K562 (cell line): ENCODE results near the gene SLC15A3. TPM values are rescaled to one million over a fixed set of nuclear protein-coding genes. Genes with fewer than 3 reads are reported as not detected.

Experiments used
- ARHGAP35 ChIP-seq: fragments of 450-650 bp; IDR thresholded peaks from 2 replicates; pipeline ENCODE4 v1.6.1; 2018; ENCODE audit not compliant: partially characterized antibody
- HDGF ChIP-seq: fragments of 450-650 bp; IDR thresholded peaks from 2 replicates; pipeline ENCODE4 v1.6.1; 2016
- MCM7 ChIP-seq, 2 experiments: fragments of 450-650 bp; IDR thresholded peaks; 2 replicates each; pipeline ENCODE4 v1.6.1; 2016 to 2018
- NELFE ChIP-seq: IDR thresholded peaks from 2 replicates; pipeline ENCODE4 v1.6.1; 2011; ENCODE audit warnings: mild to moderate bottlenecking; ENCODE audit not compliant: insufficient read depth, insufficient read length
- POLR2G ChIP-seq: fragments of 200-400 bp; formaldehyde crosslinking; IDR thresholded peaks from 2 replicates; pipeline ENCODE4 v1.6.1; 2017; ENCODE audit warnings: low read depth, mild to moderate bottlenecking, antibody characterized with exemption, low read length, moderate library complexity
- RFX7 ChIP-seq: fragments of 250-450 bp; sonication (Bioruptor Pico); IDR thresholded peaks from 2 replicates; pipeline ENCODE4 v1.5.1; 2021; ENCODE audit warnings: mild to moderate bottlenecking
- SIN3A ChIP-seq, 2 experiments: fragments of 150-350 bp in 1 of 2; IDR thresholded peaks; 2 replicates each; pipeline ENCODE4 v1.6.1; 2011 to 2016; ENCODE audit warnings: borderline replicate concordance in 2 of 2, low read depth in 2 of 2, low read length in 2 of 2, mild to moderate bottlenecking in 2 of 2, moderate library complexity in 2 of 2; ENCODE audit not compliant: control insufficient read depth in 1 of 2
- SIN3B ChIP-seq: fragments of 450-650 bp; IDR thresholded peaks from 2 replicates; pipeline ENCODE4 v1.6.1; 2017; ENCODE audit warnings: low read depth, mild to moderate bottlenecking, moderate library complexity
- SUPT5H ChIP-seq: fragments of 450-650 bp; IDR thresholded peaks from 2 replicates; pipeline ENCODE4 v1.6.1; 2016
- ZNF224 ChIP-seq: sonication (generic); formaldehyde crosslinking; IDR thresholded peaks from 2 replicates; pipeline ENCODE4 v1.8.0; 2022; ENCODE audit warnings: mild to moderate bottlenecking, missing genetic modification reagents
- ZNF561 ChIP-seq: fragments of 450-650 bp; formaldehyde crosslinking; conservative IDR thresholded peaks from 2 replicates; pipeline ENCODE4 v1.4.0; 2020; ENCODE audit warnings: mild to moderate bottlenecking, moderate library complexity
- polyA plus RNA-seq, 8 experiments: library from polyadenylated mRNA; depleted of rRNA in 4 of 8; stranded (reverse) in 5 of 8; unstranded in 3 of 8; fragments of >200 nt; fragmentation: Nextera tagmentation in 2 of 8; fragmentation: Illumina TruSeq in 1 of 8; extraction: Ambion mirVana in 2 of 8; extraction: Trizol in 1 of 8; gene quantifications; 2 replicates each; pipeline versions ENCODE4 v1.2.1 to v1.2.3, GENCODE V29; 2011 to 2014; ENCODE audit warnings: inconsistent platforms in 1 of 8, missing spikeins in 1 of 8
- total RNA-seq, 7 experiments: library from RNA; depleted of rRNA in 6 of 7; stranded (reverse); fragments of >200 nt in 6 of 7; fragmentation: Illumina TruSeq in 2 of 7; extraction: Trizol in 2 of 7; gene quantifications; 2 replicates each; pipeline versions ENCODE4 v1.2.1 to v1.2.3, GENCODE V29; 2011 to 2021; ENCODE audit warnings: low replicate concordance in 1 of 7
- TF ChIP-seq, protein P1 (sequence below): fragments of 450-650 bp; IDR thresholded peaks from 2 replicates; pipeline ENCODE4 v1.6.1; 2017; ENCODE audit warnings: antibody characterized with exemption, mild to moderate bottlenecking
- TF ChIP-seq, protein P2 (sequence below): fragments of 250-450 bp; sonication (Bioruptor Pico); IDR thresholded peaks from 2 replicates; pipeline ENCODE4 v1.4.0; 2020; ENCODE audit warnings: mild to moderate bottlenecking, moderate library complexity, borderline replicate concordance
- TF ChIP-seq, protein P3 (sequence below): IDR thresholded peaks from 2 replicates; pipeline ENCODE4 v1.6.1; 2014; ENCODE audit warnings: antibody characterized with exemption
- TF ChIP-seq, protein P4 (sequence below): fragments of 250-450 bp; sonication (Bioruptor Pico); IDR thresholded peaks from 2 replicates; pipeline ENCODE4 v1.4.0; 2020; ENCODE audit warnings: mild to moderate bottlenecking
- TF ChIP-seq, protein P5 (sequence below): fragments of 250-450 bp; sonication (Bioruptor Pico); IDR thresholded peaks from 2 replicates; pipeline ENCODE4 v1.5.0; 2021; ENCODE audit warnings: mild to moderate bottlenecking, borderline replicate concordance

SLC15A3 gene
- total and polyA plus RNA-seq, 9 of the 15 experiments (the other 6 are each of a cell fraction or from before 2014, with no cell fraction given) = 0.07 to 0.27 TPM; not detected in 7

DNA sequence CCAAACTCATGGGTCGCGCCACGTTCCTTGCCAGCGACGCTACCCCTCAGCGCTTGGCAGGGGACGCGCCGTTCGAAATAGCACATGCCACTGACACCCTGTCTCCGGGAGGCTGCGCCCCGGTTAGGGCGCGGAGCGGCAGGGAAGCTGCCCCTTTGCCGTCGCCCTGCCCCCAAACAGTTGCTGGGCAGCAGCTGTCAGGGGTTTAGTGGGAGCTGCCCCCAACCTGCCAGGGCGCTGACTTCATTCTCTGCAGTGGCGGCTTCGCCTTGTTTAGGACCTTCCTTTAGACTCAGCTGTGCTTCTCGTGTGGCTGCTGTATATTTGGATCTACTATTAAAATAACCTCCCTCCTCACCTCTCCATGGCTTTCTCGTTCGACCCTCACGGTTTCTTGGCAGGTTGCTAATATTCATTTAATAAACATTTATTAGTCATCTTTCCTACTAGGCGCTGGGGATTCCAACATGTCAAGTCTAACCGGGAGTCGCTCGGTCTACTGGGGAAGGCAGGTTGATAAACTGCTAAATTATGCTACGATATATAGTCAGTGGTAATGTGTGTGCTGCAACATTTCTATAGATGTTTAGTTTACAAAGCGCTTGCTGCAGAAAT is 37.2 kb downstream of the SLC15A3 start (continued):
- TF ChIP-seq, protein P1, sequence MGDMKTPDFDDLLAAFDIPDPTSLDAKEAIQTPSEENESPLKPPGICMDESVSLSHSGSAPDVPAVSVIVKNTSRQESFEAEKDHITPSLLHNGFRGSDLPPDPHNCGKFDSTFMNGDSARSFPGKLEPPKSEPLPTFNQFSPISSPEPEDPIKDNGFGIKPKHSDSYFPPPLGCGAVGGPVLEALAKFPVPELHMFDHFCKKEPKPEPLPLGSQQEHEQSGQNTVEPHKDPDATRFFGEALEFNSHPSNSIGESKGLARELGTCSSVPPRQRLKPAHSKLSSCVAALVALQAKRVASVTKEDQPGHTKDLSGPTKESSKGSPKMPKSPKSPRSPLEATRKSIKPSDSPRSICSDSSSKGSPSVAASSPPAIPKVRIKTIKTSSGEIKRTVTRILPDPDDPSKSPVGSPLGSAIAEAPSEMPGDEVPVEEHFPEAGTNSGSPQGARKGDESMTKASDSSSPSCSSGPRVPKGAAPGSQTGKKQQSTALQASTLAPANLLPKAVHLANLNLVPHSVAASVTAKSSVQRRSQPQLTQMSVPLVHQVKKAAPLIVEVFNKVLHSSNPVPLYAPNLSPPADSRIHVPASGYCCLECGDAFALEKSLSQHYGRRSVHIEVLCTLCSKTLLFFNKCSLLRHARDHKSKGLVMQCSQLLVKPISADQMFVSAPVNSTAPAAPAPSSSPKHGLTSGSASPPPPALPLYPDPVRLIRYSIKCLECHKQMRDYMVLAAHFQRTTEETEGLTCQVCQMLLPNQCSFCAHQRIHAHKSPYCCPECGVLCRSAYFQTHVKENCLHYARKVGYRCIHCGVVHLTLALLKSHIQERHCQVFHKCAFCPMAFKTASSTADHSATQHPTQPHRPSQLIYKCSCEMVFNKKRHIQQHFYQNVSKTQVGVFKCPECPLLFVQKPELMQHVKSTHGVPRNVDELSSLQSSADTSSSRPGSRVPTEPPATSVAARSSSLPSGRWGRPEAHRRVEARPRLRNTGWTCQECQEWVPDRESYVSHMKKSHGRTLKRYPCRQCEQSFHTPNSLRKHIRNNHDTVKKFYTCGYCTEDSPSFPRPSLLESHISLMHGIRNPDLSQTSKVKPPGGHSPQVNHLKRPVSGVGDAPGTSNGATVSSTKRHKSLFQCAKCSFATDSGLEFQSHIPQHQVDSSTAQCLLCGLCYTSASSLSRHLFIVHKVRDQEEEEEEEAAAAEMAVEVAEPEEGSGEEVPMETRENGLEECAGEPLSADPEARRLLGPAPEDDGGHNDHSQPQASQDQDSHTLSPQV = 0 out of 2 replicates have a peak, but pooled peaks have one; percentile 3
- TF ChIP-seq ZNF561 (CRISPR knock-in tag) (no peak), MCM7 (IDR thresholded peaks at IDR 0.05) (no peak), HDGF (no peak), SIN3A (IDR thresholded peaks at IDR 0.05; ENCODE audit: borderline replicate concordance in 2 of 2, control insufficient read depth in 1 of 2, low read depth in 2 of 2, low read length in 2 of 2) (0 out of 4 replicates have a peak, but pooled peaks of 1 of the 2 experiments have one; percentile 13), SUPT5H (no peak), NELFE (no peak), RFX7 (CRISPR knock-in tag) (no peak), ZNF224 (no peak), ARHGAP35 (no peak), SIN3B (no peak), POLR2G (peak; percentile 20)
- TF ChIP-seq, protein P2, sequence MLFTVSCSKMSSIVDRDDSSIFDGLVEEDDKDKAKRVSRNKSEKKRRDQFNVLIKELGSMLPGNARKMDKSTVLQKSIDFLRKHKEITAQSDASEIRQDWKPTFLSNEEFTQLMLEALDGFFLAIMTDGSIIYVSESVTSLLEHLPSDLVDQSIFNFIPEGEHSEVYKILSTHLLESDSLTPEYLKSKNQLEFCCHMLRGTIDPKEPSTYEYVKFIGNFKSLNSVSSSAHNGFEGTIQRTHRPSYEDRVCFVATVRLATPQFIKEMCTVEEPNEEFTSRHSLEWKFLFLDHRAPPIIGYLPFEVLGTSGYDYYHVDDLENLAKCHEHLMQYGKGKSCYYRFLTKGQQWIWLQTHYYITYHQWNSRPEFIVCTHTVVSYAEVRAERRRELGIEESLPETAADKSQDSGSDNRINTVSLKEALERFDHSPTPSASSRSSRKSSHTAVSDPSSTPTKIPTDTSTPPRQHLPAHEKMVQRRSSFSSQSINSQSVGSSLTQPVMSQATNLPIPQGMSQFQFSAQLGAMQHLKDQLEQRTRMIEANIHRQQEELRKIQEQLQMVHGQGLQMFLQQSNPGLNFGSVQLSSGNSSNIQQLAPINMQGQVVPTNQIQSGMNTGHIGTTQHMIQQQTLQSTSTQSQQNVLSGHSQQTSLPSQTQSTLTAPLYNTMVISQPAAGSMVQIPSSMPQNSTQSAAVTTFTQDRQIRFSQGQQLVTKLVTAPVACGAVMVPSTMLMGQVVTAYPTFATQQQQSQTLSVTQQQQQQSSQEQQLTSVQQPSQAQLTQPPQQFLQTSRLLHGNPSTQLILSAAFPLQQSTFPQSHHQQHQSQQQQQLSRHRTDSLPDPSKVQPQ (CRISPR knock-in tag) = no peak
- TF ChIP-seq, protein P3, sequence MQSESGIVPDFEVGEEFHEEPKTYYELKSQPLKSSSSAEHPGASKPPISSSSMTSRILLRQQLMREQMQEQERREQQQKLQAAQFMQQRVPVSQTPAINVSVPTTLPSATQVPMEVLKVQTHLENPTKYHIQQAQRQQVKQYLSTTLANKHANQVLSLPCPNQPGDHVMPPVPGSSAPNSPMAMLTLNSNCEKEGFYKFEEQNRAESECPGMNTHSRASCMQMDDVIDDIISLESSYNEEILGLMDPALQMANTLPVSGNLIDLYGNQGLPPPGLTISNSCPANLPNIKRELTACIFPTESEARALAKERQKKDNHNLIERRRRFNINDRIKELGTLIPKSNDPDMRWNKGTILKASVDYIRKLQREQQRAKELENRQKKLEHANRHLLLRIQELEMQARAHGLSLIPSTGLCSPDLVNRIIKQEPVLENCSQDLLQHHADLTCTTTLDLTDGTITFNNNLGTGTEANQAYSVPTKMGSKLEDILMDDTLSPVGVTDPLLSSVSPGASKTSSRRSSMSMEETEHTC = no peak
- TF ChIP-seq, protein P4, sequence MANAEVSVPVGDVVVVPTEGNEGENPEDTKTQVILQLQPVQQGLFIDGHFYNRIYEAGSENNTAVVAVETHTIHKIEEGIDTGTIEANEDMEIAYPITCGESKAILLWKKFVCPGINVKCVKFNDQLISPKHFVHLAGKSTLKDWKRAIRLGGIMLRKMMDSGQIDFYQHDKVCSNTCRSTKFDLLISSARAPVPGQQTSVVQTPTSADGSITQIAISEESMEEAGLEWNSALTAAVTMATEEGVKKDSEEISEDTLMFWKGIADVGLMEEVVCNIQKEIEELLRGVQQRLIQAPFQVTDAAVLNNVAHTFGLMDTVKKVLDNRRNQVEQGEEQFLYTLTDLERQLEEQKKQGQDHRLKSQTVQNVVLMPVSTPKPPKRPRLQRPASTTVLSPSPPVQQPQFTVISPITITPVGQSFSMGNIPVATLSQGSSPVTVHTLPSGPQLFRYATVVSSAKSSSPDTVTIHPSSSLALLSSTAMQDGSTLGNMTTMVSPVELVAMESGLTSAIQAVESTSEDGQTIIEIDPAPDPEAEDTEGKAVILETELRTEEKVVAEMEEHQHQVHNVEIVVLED (CRISPR knock-in tag) = no peak
- TF ChIP-seq, protein P5, sequence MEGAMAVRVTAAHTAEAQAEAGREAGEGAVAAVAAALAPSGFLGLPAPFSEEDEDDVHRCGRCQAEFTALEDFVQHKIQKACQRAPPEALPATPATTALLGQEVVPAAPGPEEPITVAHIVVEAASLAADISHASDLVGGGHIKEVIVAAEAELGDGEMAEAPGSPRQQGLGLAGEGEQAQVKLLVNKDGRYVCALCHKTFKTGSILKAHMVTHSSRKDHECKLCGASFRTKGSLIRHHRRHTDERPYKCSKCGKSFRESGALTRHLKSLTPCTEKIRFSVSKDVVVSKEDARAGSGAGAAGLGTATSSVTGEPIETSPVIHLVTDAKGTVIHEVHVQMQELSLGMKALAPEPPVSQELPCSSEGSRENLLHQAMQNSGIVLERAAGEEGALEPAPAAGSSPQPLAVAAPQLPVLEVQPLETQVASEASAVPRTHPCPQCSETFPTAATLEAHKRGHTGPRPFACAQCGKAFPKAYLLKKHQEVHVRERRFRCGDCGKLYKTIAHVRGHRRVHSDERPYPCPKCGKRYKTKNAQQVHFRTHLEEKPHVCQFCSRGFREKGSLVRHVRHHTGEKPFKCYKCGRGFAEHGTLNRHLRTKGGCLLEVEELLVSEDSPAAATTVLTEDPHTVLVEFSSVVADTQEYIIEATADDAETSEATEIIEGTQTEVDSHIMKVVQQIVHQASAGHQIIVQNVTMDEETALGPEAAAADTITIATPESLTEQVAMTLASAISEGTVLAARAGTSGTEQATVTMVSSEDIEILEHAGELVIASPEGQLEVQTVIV = no peak
